Measurements from ENCODE around the gene LTB. TPM values are rescaled to one million over a fixed set of nuclear protein-coding genes. Genes with fewer than 3 reads are reported as not detected.

Gene LTB, protein sequence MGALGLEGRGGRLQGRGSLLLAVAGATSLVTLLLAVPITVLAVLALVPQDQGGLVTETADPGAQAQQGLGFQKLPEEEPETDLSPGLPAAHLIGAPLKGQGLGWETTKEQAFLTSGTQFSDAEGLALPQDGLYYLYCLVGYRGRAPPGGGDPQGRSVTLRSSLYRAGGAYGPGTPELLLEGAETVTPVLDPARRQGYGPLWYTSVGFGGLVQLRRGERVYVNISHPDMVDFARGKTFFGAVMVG
- total RNA-seq, result 1 to 10 TPM; 3.4 to 5.7 TPM

- peak within 1 kb of the TSS; percentile 82 to 87 for H3K9ac ChIP-seq (ENCODE audit: low read depth in 2 of 2, low read length in 2 of 2)
- peak within 1 kb of the TSS; percentile 78 for H3K27ac ChIP-seq
- no peaks in the 10 kb centered on the region for H3K36me3 ChIP-seq
- no peaks in the 10 kb centered on the region for H3K9me3 ChIP-seq
- H3K4me1 ChIP-seq, result peaks cover 4% of the 10 kb centered on the region
- peak within 1 kb of the TSS; percentile 83 for H3K4me3 ChIP-seq
- no peaks in the 10 kb centered on the region for H3K27me3 ChIP-seq
- TF ChIP-seq CTCF (IDR thresholded peaks at IDR 0.05), result no peak
- intact Hi-C loops (cut with DNase I), result no loop called here
- no peak for DNase-seq
Observed at GRCh38 chr6:31582230-31582643, at the start of gene LTB. LTB (minus strand) TSS chr6:31582424; CDS start chr6:31582417, 7 bp downstream.

DNA sequence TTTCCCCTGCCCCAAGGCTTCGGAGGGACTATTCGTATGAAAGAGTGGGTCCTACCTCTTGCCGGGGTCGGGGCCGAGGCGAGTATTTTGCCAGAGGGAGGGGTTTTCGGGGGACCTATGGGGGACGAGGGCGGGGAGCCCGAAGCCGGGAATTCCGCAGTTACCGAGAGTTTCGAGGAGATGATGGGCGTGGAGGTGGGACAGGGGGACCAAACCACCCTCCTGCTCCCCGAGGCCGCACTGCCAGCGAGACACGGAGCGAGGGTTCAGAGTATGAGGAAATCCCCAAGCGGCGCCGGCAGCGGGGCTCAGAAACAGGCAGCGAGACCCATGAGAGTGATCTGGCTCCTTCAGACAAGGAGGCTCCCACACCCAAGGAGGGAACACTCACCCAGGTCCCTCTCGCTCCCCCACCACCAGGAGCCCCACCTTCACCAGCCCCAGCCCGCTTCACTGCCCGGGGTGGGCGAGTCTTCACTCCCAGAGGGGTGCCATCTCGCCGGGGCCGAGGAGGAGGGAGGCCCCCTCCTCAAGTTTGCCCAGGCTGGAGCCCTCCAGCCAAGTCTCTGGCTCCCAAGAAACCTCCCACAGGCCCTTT is 49.6 kb upstream of the LTB start:
- Histone ChIP-seq H3K4me1 (no peaks in the 10 kb centered on the region), H3K27me3 (no peaks in the 10 kb centered on the region), H3K27ac (no peak overlapping the region), H3K9me3 (no peaks in the 10 kb centered on the region), H3K4me3 (no peak overlapping the region), H3K36me3 (peaks cover 46% of the 10 kb centered on the region), H3K9ac (ENCODE audit: low read depth in 2 of 2, low read length in 2 of 2) (no peak overlapping the region)
- TF ChIP-seq CTCF (IDR thresholded peaks at IDR 0.05), result no peak
- no peak for DNase-seq
- intact Hi-C loops (cut with DNase I), result no loop called here

- TF ChIP-seq CTCF (IDR thresholded peaks at IDR 0.05), result no peak
- no peak for DNase-seq
- Histone ChIP-seq H3K4me1 (no peaks in the 10 kb centered on the region), H3K4me3 (no peak overlapping the region), H3K27ac (no peak overlapping the region), H3K27me3 (no peaks in the 10 kb centered on the region), H3K9me3 (no peaks in the 10 kb centered on the region), H3K36me3 (peaks cover 51% of the 10 kb centered on the region), H3K9ac (ENCODE audit: low read depth in 2 of 2, low read length in 2 of 2) (no peak overlapping the region)
- intact Hi-C loops (cut with DNase I), result no loop called here
Observed at GRCh38 chr6:31631209-31631608, 49.0 kb upstream of the LTB start.

GRCh38 chr6:31630177-31630934 is 48.1 kb upstream of the LTB start:
- H3K9me3 ChIP-seq, result no peaks in the 10 kb centered on the region
- no peak for TF ChIP-seq CTCF (IDR thresholded peaks at IDR 0.05)
- H3K36me3 ChIP-seq, result peaks cover 57% of the 10 kb centered on the region
- no peak overlapping the region for H3K27ac ChIP-seq
- H3K9ac ChIP-seq (ENCODE audit: low read depth in 2 of 2, low read length in 2 of 2), result no peak overlapping the region
- H3K4me1 ChIP-seq, result no peaks in the 10 kb centered on the region
- no peaks in the 10 kb centered on the region for H3K27me3 ChIP-seq
- H3K4me3 ChIP-seq, result no peak overlapping the region
- intact Hi-C loops (cut with DNase I), result no loop called here
- no peak for DNase-seq

DNA sequence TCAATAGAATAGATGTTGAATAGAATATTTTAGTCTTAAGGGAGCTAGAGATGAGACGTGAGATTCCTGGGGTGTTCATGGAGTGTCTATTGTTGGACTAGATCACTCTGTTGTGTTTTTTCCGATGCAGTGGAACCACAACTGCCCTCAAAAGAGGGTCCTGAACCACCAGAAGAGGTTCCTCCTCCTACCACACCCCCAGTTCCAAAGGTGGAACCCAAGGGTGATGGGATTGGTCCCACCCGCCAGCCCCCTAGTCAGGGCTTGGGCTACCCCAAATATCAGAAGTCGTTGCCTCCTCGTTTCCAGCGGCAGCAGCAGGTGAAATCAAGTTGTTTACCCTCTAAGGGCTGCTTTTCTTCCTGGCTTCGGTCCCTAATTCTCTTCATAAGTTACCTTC is 46.8 kb upstream of the LTB start:
- Histone ChIP-seq H3K27ac (no peak overlapping the region), H3K4me1 (no peaks in the 10 kb centered on the region), H3K9ac (ENCODE audit: low read depth in 2 of 2, low read length in 2 of 2) (no peak overlapping the region), H3K4me3 (no peak overlapping the region), H3K36me3 (peaks cover 49% of the 10 kb centered on the region), H3K9me3 (no peaks in the 10 kb centered on the region), H3K27me3 (no peaks in the 10 kb centered on the region)
- DNase-seq, result no peak
- no peak for TF ChIP-seq CTCF (IDR thresholded peaks at IDR 0.05)
- intact Hi-C loops (cut with DNase I), result no loop called here
